Measurements from ENCODE around the gene DTNA.
A peak's percentile ranks its signal among the peaks of the same experiment; 100 is the strongest.
"Not testable (repeated sequence)": the region's sequence is repeated elsewhere in the genome, so short reads cannot be mapped to it uniquely, and the experiment has no call there.

The DTNA gene

GRCh38 chr18:34887881-34888580, 177.9 kb downstream of the DTNA start:
- TF ChIP-seq, protein P1, sequence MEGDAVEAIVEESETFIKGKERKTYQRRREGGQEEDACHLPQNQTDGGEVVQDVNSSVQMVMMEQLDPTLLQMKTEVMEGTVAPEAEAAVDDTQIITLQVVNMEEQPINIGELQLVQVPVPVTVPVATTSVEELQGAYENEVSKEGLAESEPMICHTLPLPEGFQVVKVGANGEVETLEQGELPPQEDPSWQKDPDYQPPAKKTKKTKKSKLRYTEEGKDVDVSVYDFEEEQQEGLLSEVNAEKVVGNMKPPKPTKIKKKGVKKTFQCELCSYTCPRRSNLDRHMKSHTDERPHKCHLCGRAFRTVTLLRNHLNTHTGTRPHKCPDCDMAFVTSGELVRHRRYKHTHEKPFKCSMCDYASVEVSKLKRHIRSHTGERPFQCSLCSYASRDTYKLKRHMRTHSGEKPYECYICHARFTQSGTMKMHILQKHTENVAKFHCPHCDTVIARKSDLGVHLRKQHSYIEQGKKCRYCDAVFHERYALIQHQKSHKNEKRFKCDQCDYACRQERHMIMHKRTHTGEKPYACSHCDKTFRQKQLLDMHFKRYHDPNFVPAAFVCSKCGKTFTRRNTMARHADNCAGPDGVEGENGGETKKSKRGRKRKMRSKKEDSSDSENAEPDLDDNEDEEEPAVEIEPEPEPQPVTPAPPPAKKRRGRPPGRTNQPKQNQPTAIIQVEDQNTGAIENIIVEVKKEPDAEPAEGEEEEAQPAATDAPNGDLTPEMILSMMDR (IDR thresholded peaks at IDR 0.05; ENCODE audit: insufficient read depth, missing control alignments), result no peak
- FAIRE-seq (no peak), DNase-seq (ENCODE audit: insufficient read length, low spot score) (no peak)

DNA sequence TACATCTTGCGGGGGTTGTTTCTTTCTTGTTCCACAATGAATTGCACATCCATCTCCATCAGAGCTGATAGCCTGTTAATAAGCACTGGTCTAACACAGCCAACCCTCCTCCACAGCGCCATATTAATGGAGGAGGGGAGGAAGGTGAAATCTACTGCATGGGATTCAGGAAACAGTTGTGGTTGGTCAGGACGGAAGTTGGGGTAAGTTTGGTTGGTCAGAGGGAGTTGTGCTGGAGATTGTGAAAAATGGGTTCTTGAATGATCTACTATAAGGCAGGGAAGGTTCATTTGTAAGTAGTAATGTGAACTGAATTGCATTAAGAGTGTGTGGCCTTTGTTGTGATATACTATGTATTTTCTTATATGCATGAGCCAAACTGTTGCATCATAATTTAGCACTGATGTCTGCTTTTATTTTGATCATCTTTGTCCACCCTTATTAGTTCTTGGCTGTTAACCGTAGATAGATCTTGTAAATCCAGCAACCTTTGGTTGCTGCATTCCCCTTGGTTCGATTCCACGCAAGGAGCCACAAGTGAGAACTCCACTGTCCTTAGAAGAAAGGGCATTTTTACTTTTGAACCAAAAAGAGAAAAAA, 180.5 kb downstream of the DTNA start:
- TF ChIP-seq, protein P1 (IDR thresholded peaks at IDR 0.05; ENCODE audit: insufficient read depth, missing control alignments), result no peak
- FAIRE-seq (peak; percentile 78), DNase-seq (ENCODE audit: insufficient read length, low spot score) (no peak)

- TF ChIP-seq, protein P1 (IDR thresholded peaks at IDR 0.05; ENCODE audit: insufficient read depth, missing control alignments), result no peak
- DNase-seq (ENCODE audit: insufficient read length, low spot score), result no peak
- FAIRE-seq, result no peak
Measured at GRCh38 chr18:34892379-34892778, 182.3 kb downstream of the DTNA start.

- DNase-seq (ENCODE audit: insufficient read length, low spot score) (no peak), FAIRE-seq (peak; percentile 66)
- TF ChIP-seq, protein P1 (IDR thresholded peaks at IDR 0.05; ENCODE audit: insufficient read depth, missing control alignments), result no peak
Measured at GRCh38 chr18:34893239-34893638, 183.1 kb downstream of the DTNA start.

DNA sequence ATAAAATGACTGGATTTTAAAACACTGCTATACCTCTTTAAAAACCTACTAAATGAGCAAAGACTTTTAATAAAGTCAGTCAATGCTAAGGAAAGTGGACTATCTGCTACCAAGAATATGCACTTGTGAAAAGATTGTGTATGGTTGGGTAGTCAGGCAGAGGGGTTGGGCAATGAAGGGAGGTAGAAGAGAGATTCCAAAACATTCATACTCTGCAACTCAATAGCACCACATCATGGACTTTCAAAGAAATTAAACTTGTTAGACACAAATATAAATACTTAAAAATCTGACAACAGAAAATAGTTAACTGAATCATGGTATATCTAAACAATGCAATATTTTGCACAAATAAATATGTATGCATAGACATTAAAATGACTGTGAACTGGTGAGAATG, 191.2 kb downstream of the DTNA start:
- FAIRE-seq, result peak; percentile 66
- no peak for DNase-seq (ENCODE audit: insufficient read length, low spot score)
- TF ChIP-seq, protein P1 (IDR thresholded peaks at IDR 0.05; ENCODE audit: insufficient read depth, missing control alignments), result no peak

DNA sequence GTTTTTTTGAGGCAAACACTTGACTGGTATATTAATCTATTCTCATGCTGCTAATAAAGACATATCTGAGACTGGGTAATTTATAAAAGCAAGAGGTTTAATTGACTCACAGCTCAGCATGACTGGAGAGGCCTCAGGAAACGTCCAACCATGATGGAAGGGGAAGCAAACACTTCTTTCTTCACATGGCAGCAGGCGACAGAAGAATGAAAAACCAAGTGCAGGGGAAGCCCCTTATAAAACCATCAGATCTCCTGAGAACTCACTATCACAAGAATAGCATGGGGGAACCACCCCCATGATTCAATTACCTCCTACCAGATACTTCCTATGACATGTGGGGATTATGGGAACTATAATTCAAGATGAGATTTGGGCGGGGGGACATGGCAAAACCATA, 194.9 kb downstream of the DTNA start:
- TF ChIP-seq, protein P1 (IDR thresholded peaks at IDR 0.05; ENCODE audit: insufficient read depth, missing control alignments), result no peak
- FAIRE-seq (no peak), DNase-seq (ENCODE audit: insufficient read length, low spot score) (no peak)

DNA sequence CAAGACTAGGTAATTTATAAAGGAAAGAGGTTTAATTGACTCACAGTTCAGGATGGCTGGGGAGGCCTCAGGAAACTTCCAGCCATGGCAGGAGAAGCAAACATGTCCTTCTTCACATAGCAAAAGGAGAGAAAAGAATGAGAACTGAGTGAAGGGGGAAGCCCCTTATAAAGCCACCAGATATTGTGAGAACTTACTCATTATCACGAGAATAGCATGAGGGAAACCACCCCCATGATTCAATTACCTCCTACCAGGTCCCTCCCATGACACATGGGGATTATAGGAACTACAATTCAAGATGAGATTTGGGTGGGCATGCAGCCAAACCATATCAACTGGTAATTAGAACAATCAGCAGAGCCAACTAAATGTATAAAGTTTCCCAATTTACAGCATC, 196.9 kb downstream of the DTNA start:
- FAIRE-seq, result not testable (repeated sequence)

More for the DNA sequence above, 196.9 kb downstream of the DTNA start:
- not testable (repeated sequence) for DNase-seq (ENCODE audit: insufficient read length, low spot score)
